SU-DHL-6 (cell line): ENCODE measurements around the gene RNF152.

Experiments
- CTCF ChIP-seq: fragments of 200-600 bp; sonication (generic); IDR thresholded peaks from one replicate; pipeline ENCODE4 v1.5.1; 2017; ENCODE audit warnings: antibody characterized with exemption, mild to moderate bottlenecking, low read length, moderate library complexity; ENCODE audit not compliant: insufficient read depth, poor library complexity, severe bottlenecking
- EZH2phosphoT487 ChIP-seq: fragments of 200-600 bp; sonication (generic), shearing (Covaris generic); conservative IDR thresholded peaks from 2 replicates; pipeline ENCODE4 v1.6.1; 2018; ENCODE audit warnings: mild to moderate bottlenecking, antibody characterized with exemption, low read length, moderate library complexity, mixed read lengths

- no peak for TF ChIP-seq CTCF
- no peak for TF ChIP-seq EZH2phosphoT487
Measured at GRCh38 chr18:61876899-61877298, 15.9 kb downstream of the RNF152 start.
